ENCODE measurements around the gene WASHC3.

- TF ChIP-seq POLR2A (IDR thresholded peaks at IDR 0.05) (no peak), CTCF (IDR thresholded peaks at IDR 0.05) (no peak), POLR2AphosphoS5 (IDR thresholded peaks at IDR 0.05; ENCODE audit: insufficient read depth in 1 of 2, low read depth in 1 of 2) (no peak)
These were observed 27.6 kb downstream of the WASHC3 start for GRCh38 chr12:102033991-102034745.
